Smooth muscle cell of the brain vasculature (primary cell): ENCODE measurements around the gene FAXC.
A peak's percentile ranks its signal among the peaks of the same experiment; 100 is the strongest.
"Not testable (repeated sequence)": the region's sequence is repeated elsewhere in the genome, so short reads cannot be mapped to it uniquely, and the experiment has no call there.

Experiments used
- DNase-seq: peaks from one replicate; pipeline ENCODE4 v3.0.0-alpha.2; 2012; ENCODE audit warnings: low read depth, low spot score

The FAXC gene

GRCh38 chr6:99341862-99342455 is 7.5 kb downstream of the FAXC start:
- no peak for DNase-seq

- DNase-seq, result no peak
These were observed 11.3 kb downstream of the FAXC start for GRCh38 chr6:99338188-99338587.

- not testable (repeated sequence) for DNase-seq
These were observed 14.2 kb downstream of the FAXC start for GRCh38 chr6:99335298-99335697.

GRCh38 chr6:99334526-99335127 is 14.8 kb downstream of the FAXC start:
- DNase-seq, result no peak

GRCh38 chr6:99333068-99333467 is 16.4 kb downstream of the FAXC start:
- DNase-seq, result no peak

GRCh38 chr6:99331531-99331930 is 17.9 kb downstream of the FAXC start:
- no peak for DNase-seq

- peak; percentile 41 for DNase-seq
These were observed 19.3 kb downstream of the FAXC start for GRCh38 chr6:99330159-99330558.

GRCh38 chr6:99324996-99325395 is 24.5 kb downstream of the FAXC start:
- DNase-seq, result no peak

GRCh38 chr6:99318566-99318965 is 30.9 kb downstream of the FAXC start:
- DNase-seq, result no peak

- no peak for DNase-seq
These were observed 37.1 kb downstream of the FAXC start for GRCh38 chr6:99312354-99312753.

GRCh38 chr6:99310553-99310952 is 38.9 kb downstream of the FAXC start:
- no peak for DNase-seq

GRCh38 chr6:99309557-99309956 is 39.9 kb downstream of the FAXC start:
- no peak for DNase-seq

- DNase-seq, result no peak
These were observed 40.7 kb downstream of the FAXC start for GRCh38 chr6:99308788-99309187.

- DNase-seq, result no peak
These were observed 42.1 kb downstream of the FAXC start for GRCh38 chr6:99307295-99307907.

GRCh38 chr6:99306341-99306740 is 43.1 kb downstream of the FAXC start:
- DNase-seq, result no peak

GRCh38 chr6:99305021-99305554 is 44.4 kb downstream of the FAXC start:
- DNase-seq, result no peak

GRCh38 chr6:99297415-99297814 is 52.1 kb downstream of the FAXC start:
- no peak for DNase-seq

GRCh38 chr6:99297006-99297405 is 52.5 kb downstream of the FAXC start:
- no peak for DNase-seq

GRCh38 chr6:99296261-99296660 is 53.2 kb downstream of the FAXC start:
- no peak for DNase-seq

GRCh38 chr6:99295276-99295675 is 54.2 kb downstream of the FAXC start:
- DNase-seq, result no peak

GRCh38 chr6:99294786-99295185 is 54.7 kb downstream of the FAXC start:
- no peak for DNase-seq

- no peak for DNase-seq
These were observed 59.8 kb downstream of the FAXC start for GRCh38 chr6:99289701-99290100.

- DNase-seq, result no peak
These were observed 60.8 kb downstream of the FAXC start for GRCh38 chr6:99288668-99289067.
